Measurements from ENCODE around the gene PIEZO2.

The PIEZO2 gene

GRCh38 chr18:10736984-10737383, 412.4 kb downstream of the PIEZO2 start:
- DNase-seq (ENCODE audit: low read depth, low spot score): no peak
- H3K4me3 ChIP-seq: no peak overlapping the region
- TF ChIP-seq FOXP2 (optimal IDR thresholded peaks at IDR 0.05; ENCODE audit: control extremely low read depth, extremely low read length, insufficient read depth): no peak
- no peak for TF ChIP-seq EZH2 (IDR thresholded peaks at IDR 0.05)
- TF ChIP-seq POLR2AphosphoS5 (IDR thresholded peaks at IDR 0.05; ENCODE audit: borderline replicate concordance, low read depth, low read length): no peak
- no peak overlapping the region for H3K27ac ChIP-seq
- no peaks in the 10 kb centered on the region for H3K36me3 ChIP-seq (ENCODE audit: insufficient read depth, low read length)
- no peaks in the 10 kb centered on the region for H3K9me3 ChIP-seq (ENCODE audit: low read depth, low read length)
- no peak overlapping the region for H3K9ac ChIP-seq (ENCODE audit: insufficient read length)

GRCh38 chr18:10732990-10733389, 416.4 kb downstream of the PIEZO2 start:
- no peak overlapping the region for H3K9ac ChIP-seq (ENCODE audit: insufficient read length)
- DNase-seq (ENCODE audit: low read depth, low spot score): no peak
- no peak overlapping the region for H3K4me3 ChIP-seq
- H3K9me3 ChIP-seq (ENCODE audit: low read depth, low read length): no peaks in the 10 kb centered on the region
- TF ChIP-seq POLR2AphosphoS5 (IDR thresholded peaks at IDR 0.05; ENCODE audit: borderline replicate concordance, low read depth, low read length): no peak
- TF ChIP-seq FOXP2 (optimal IDR thresholded peaks at IDR 0.05; ENCODE audit: control extremely low read depth, extremely low read length, insufficient read depth): no peak
- TF ChIP-seq EZH2 (IDR thresholded peaks at IDR 0.05): no peak
- H3K36me3 ChIP-seq (ENCODE audit: insufficient read depth, low read length): no peaks in the 10 kb centered on the region
- H3K27ac ChIP-seq: no peak overlapping the region

GRCh38 chr18:10727477-10727876, 421.9 kb downstream of the PIEZO2 start:
- Histone ChIP-seq H3K27ac (no peak overlapping the region), H3K9me3 (ENCODE audit: low read depth, low read length) (no peaks in the 10 kb centered on the region), H3K36me3 (ENCODE audit: insufficient read depth, low read length) (no peaks in the 10 kb centered on the region), H3K9ac (ENCODE audit: insufficient read length) (no peak overlapping the region), H3K4me3 (no peak overlapping the region)
- TF ChIP-seq EZH2 (IDR thresholded peaks at IDR 0.05) (no peak), FOXP2 (optimal IDR thresholded peaks at IDR 0.05; ENCODE audit: control extremely low read depth, extremely low read length, insufficient read depth) (no peak), POLR2AphosphoS5 (IDR thresholded peaks at IDR 0.05; ENCODE audit: borderline replicate concordance, low read depth, low read length) (no peak)
- no peak for DNase-seq (ENCODE audit: low read depth, low spot score)

GRCh38 chr18:10726198-10727068, 422.9 kb downstream of the PIEZO2 start:
- TF ChIP-seq POLR2AphosphoS5 (IDR thresholded peaks at IDR 0.05; ENCODE audit: borderline replicate concordance, low read depth, low read length): no peak
- no peak for TF ChIP-seq FOXP2 (optimal IDR thresholded peaks at IDR 0.05; ENCODE audit: control extremely low read depth, extremely low read length, insufficient read depth)
- no peak for TF ChIP-seq EZH2 (IDR thresholded peaks at IDR 0.05)
- no peak for DNase-seq (ENCODE audit: low read depth, low spot score)
- H3K9me3 ChIP-seq (ENCODE audit: low read depth, low read length): no peaks in the 10 kb centered on the region
- no peak overlapping the region for H3K4me3 ChIP-seq
- no peak overlapping the region for H3K27ac ChIP-seq
- H3K36me3 ChIP-seq (ENCODE audit: insufficient read depth, low read length): no peaks in the 10 kb centered on the region
- H3K9ac ChIP-seq (ENCODE audit: insufficient read length): no peak overlapping the region

- Histone ChIP-seq H3K27ac (no peak overlapping the region), H3K9ac (ENCODE audit: insufficient read length) (no peak overlapping the region), H3K36me3 (ENCODE audit: insufficient read depth, low read length) (no peaks in the 10 kb centered on the region), H3K4me3 (no peak overlapping the region), H3K9me3 (ENCODE audit: low read depth, low read length) (no peaks in the 10 kb centered on the region)
- no peak for DNase-seq (ENCODE audit: low read depth, low spot score)
- TF ChIP-seq POLR2AphosphoS5 (IDR thresholded peaks at IDR 0.05; ENCODE audit: borderline replicate concordance, low read depth, low read length): no peak
- TF ChIP-seq FOXP2 (optimal IDR thresholded peaks at IDR 0.05; ENCODE audit: control extremely low read depth, extremely low read length, insufficient read depth): no peak
- no peak for TF ChIP-seq EZH2 (IDR thresholded peaks at IDR 0.05)
Observed at GRCh38 chr18:10724666-10725065, 424.7 kb downstream of the PIEZO2 start.

- Histone ChIP-seq H3K4me3 (no peak overlapping the region), H3K9me3 (ENCODE audit: low read depth, low read length) (no peaks in the 10 kb centered on the region), H3K36me3 (ENCODE audit: insufficient read depth, low read length) (no peaks in the 10 kb centered on the region), H3K27ac (no peak overlapping the region), H3K9ac (ENCODE audit: insufficient read length) (no peak overlapping the region)
- TF ChIP-seq POLR2AphosphoS5 (IDR thresholded peaks at IDR 0.05; ENCODE audit: borderline replicate concordance, low read depth, low read length): no peak
- TF ChIP-seq EZH2 (IDR thresholded peaks at IDR 0.05): no peak
- TF ChIP-seq FOXP2 (optimal IDR thresholded peaks at IDR 0.05; ENCODE audit: control extremely low read depth, extremely low read length, insufficient read depth): no peak
- DNase-seq (ENCODE audit: low read depth, low spot score): no peak
Observed at GRCh38 chr18:10723496-10723895, 425.9 kb downstream of the PIEZO2 start.

- Histone ChIP-seq H3K9me3 (ENCODE audit: low read depth, low read length) (no peaks in the 10 kb centered on the region), H3K27ac (no peak overlapping the region), H3K36me3 (ENCODE audit: insufficient read depth, low read length) (no peaks in the 10 kb centered on the region), H3K4me3 (no peak overlapping the region), H3K9ac (ENCODE audit: insufficient read length) (no peak overlapping the region)
- no peak for TF ChIP-seq FOXP2 (optimal IDR thresholded peaks at IDR 0.05; ENCODE audit: control extremely low read depth, extremely low read length, insufficient read depth)
- TF ChIP-seq POLR2AphosphoS5 (IDR thresholded peaks at IDR 0.05; ENCODE audit: borderline replicate concordance, low read depth, low read length): no peak
- no peak for TF ChIP-seq EZH2 (IDR thresholded peaks at IDR 0.05)
- DNase-seq (ENCODE audit: low read depth, low spot score): no peak
Observed at GRCh38 chr18:10718809-10719208, 430.6 kb downstream of the PIEZO2 start.

- Histone ChIP-seq H3K36me3 (ENCODE audit: insufficient read depth, low read length) (no peaks in the 10 kb centered on the region), H3K27ac (no peak overlapping the region), H3K9ac (ENCODE audit: insufficient read length) (no peak overlapping the region), H3K9me3 (ENCODE audit: low read depth, low read length) (no peaks in the 10 kb centered on the region), H3K4me3 (no peak overlapping the region)
- no peak for TF ChIP-seq FOXP2 (optimal IDR thresholded peaks at IDR 0.05; ENCODE audit: control extremely low read depth, extremely low read length, insufficient read depth)
- TF ChIP-seq EZH2 (IDR thresholded peaks at IDR 0.05): no peak
- no peak for TF ChIP-seq POLR2AphosphoS5 (IDR thresholded peaks at IDR 0.05; ENCODE audit: borderline replicate concordance, low read depth, low read length)
- no peak for DNase-seq (ENCODE audit: low read depth, low spot score)
Observed at GRCh38 chr18:10715791-10716190, 433.6 kb downstream of the PIEZO2 start.

All from SK-N-MC (cell line).